HG02763 (cell line): Measurements from ENCODE around the gene POLR2I.

Experiments
- ATAC-seq: cut with Tn5 transposase; IDR thresholded peaks from one replicate; pipeline ENCODE4 v1.9.1; 2021; ENCODE audit warnings: mild to moderate bottlenecking, moderate library complexity; ENCODE audit not compliant: unreplicated experiment

Gene POLR2I

DNA sequence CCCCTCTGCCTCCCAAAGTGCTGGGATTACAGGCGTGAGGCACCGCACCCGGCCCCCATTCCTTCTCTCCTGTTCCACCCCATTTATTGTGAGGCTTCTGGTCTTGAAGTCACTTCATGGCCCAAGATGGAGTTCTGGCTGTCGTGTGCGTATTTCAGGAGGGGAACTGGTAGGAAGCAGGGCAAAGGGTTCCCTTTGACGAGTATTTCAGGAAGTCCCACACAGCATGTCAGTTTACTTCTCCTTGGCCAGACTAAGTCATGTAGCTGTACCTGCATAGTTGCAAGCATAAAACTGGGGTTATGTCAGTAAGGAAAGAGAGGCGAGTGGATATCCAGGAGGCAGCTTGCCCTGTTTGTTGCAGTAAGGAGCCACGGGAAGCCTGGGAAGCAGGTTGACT, 49.8 kb downstream of the POLR2I start:
- ATAC-seq, result no peak
